A673 (cell line): ENCODE data around the gene MGLL. TPM values are rescaled to one million over a fixed set of nuclear protein-coding genes. Genes with fewer than 3 reads are reported as not detected.

Source experiments
- BruUV-seq: library from RNA; stranded (reverse); fragments of 400-500 nt; replicated peaks from 2 replicates; lab custom pipeline; 2021; lab: Mats Ljungman, UMichigan
- CTCF ChIA-PET: fragments of 300-600 bp; sonication (Branson Sonifier 250); formaldehyde crosslinking; loops from one replicate; lab custom pipeline; 2022; ENCODE audit warnings: antibody characterized with exemption; lab: Charles Lee
- POLR2A ChIA-PET: fragments of 300-600 bp; sonication (Branson Sonifier 250); formaldehyde crosslinking; loops from one replicate; lab custom pipeline; 2022; ENCODE audit warnings: antibody characterized with exemption; ENCODE audit not compliant: low non-redundant PET; lab: Charles Lee
- DNase-seq: peaks from one replicate; pipeline ENCODE4 v3.0.0-alpha.2; 2015; ENCODE audit warnings: low spot score
- H3K27ac ChIP-seq: fragments of 200-600 bp; sonication (generic); 2 replicates; pipeline ENCODE4 v1.5.1; 2016; ENCODE audit warnings: mixed run types, low read depth, mild to moderate bottlenecking, mixed read lengths, antibody characterized with exemption, low read length; ENCODE audit not compliant: poor library complexity, severe bottlenecking
- H3K27me3 ChIP-seq: fragments of 200-600 bp; sonication (generic); replicated peaks from 2 replicates; pipeline ENCODE4 v1.6.1; 2017; ENCODE audit warnings: mixed run types, low read depth, mild to moderate bottlenecking, mixed read lengths, antibody characterized with exemption, low read length; ENCODE audit not compliant: insufficient read depth, poor library complexity
- H3K36me3 ChIP-seq: fragments of 200-600 bp; sonication (generic); 2 replicates; pipeline ENCODE4 v1.6.1; 2016; ENCODE audit warnings: mixed run types, mild to moderate bottlenecking, mixed read lengths, antibody characterized with exemption, low read length; ENCODE audit not compliant: insufficient read depth, poor library complexity, severe bottlenecking
- H3K4me1 ChIP-seq: fragments of 200-600 bp; sonication (generic); 2 replicates; pipeline ENCODE4 v1.6.1; 2017; ENCODE audit warnings: mixed run types, mild to moderate bottlenecking, mixed read lengths, antibody characterized with exemption, low read length; ENCODE audit not compliant: insufficient read depth, poor library complexity, severe bottlenecking
- H3K4me3 ChIP-seq: fragments of 200-600 bp; sonication (generic); 2 replicates; pipeline ENCODE4 v1.5.1; 2016; ENCODE audit warnings: low read depth, mixed run types, mild to moderate bottlenecking, mixed read lengths, low read length; ENCODE audit not compliant: poor library complexity, severe bottlenecking
- H3K9me3 ChIP-seq: fragments of 200-600 bp; sonication (generic); 2 replicates; pipeline ENCODE4 v1.6.1; 2016; ENCODE audit warnings: mixed run types, low read depth, mild to moderate bottlenecking, mixed read lengths, antibody characterized with exemption, low read length; ENCODE audit not compliant: poor library complexity, severe bottlenecking
- CTCF ChIP-seq: fragments of 300-800, 200-600 bp; sonication (generic); conservative IDR thresholded peaks from 2 replicates; pipeline ENCODE4 v1.5.1; 2017; ENCODE audit warnings: low read depth, mild to moderate bottlenecking, antibody characterized with exemption, low read length, moderate library complexity, mixed read lengths
- EZH2 ChIP-seq: fragments of 200-600 bp; sonication (generic); IDR thresholded peaks from 2 replicates; pipeline ENCODE4 v1.6.1; 2017; ENCODE audit warnings: borderline replicate concordance, low read depth, mild to moderate bottlenecking, mixed read lengths, antibody characterized with exemption, low read length; ENCODE audit not compliant: poor library complexity, severe bottlenecking
- intact Hi-C: fragments of 100-400 bp; cut with micrococcal nuclease; formaldehyde crosslinking; loops from one replicate; pipeline ENCODE4 v1.10.0; 2022; ENCODE audit not compliant: unreplicated experiment
- total RNA-seq: library from RNA; stranded (reverse); gene quantifications from 2 replicates; pipeline ENCODE4 v1.2.3, GENCODE V29; 2021

The MGLL gene
- total RNA-seq, 1 experiment from 2014 or later: 0.39 TPM

DNA sequence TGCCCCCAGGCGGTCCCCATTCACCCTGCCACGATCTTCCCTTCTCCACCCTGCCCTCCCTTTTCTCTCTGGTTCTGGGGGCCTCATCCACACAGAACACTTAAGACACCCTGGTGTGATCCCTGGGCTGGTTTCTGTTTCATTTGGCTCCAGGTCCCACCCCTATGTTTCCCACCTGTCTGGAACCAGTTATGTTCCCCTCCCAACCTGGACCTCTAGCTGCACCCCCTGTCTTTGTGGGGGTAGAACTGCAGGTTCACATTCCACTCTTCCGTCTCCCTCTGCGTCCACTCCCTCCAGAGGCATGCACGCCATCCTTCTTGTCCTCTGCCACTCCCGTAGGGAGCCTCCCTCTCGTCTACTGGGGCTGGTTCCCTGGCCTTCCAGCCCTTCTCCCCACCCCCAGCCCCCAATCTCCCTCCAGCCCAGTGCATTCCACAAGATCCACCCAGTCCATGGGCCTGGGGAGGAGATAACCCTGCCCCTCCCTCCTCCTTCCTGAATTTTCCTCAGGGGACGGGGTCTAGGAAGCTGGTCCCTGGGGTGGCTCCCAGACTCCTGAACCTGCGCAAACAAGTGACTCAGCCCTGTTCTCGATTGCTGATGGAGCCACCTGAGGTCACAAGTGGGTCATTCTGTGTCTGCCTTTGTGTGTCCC, 75.8 kb downstream of the MGLL start:
- no peaks in the 10 kb centered on the region for H3K36me3 ChIP-seq
- no peaks in the 10 kb centered on the region for H3K9me3 ChIP-seq
- BruUV-seq: no TSS peak
- intact Hi-C loops: no loop called here
- no peak for DNase-seq
- no peak for TF ChIP-seq EZH2
- TF ChIP-seq CTCF: no peak
- CTCF ChIA-PET: no interaction called here
- H3K4me1 ChIP-seq: no peaks in the 10 kb centered on the region
- POLR2A ChIA-PET: no interaction called here
- H3K27me3 ChIP-seq: no peaks in the 10 kb centered on the region
- no peak overlapping the region for H3K27ac ChIP-seq
- H3K4me3 ChIP-seq: no peak overlapping the region

- CTCF ChIA-PET: no interaction called here
- no peaks in the 10 kb centered on the region for H3K27me3 ChIP-seq
- no peaks in the 10 kb centered on the region for H3K36me3 ChIP-seq
- POLR2A ChIA-PET: no interaction called here
- no peaks in the 10 kb centered on the region for H3K9me3 ChIP-seq
- no peaks in the 10 kb centered on the region for H3K4me1 ChIP-seq
- no TSS peak for BruUV-seq
- no peak overlapping the region for H3K27ac ChIP-seq
- TF ChIP-seq EZH2: no peak
- TF ChIP-seq CTCF: no peak
- intact Hi-C loops: no loop called here
- no peak overlapping the region for H3K4me3 ChIP-seq
- no peak for DNase-seq
Observed at GRCh38 chr3:127745656-127746399, 76.5 kb downstream of the MGLL start.

- ChIA-PET CTCF (no interaction called here), POLR2A (no interaction called here)
- no peak overlapping the region for H3K27ac ChIP-seq
- intact Hi-C loops: no loop called here
- H3K4me3 ChIP-seq: no peak overlapping the region
- DNase-seq: no peak
- no TSS peak for BruUV-seq
- H3K4me1 ChIP-seq: no peaks in the 10 kb centered on the region
- no peaks in the 10 kb centered on the region for H3K9me3 ChIP-seq
- H3K27me3 ChIP-seq: no peaks in the 10 kb centered on the region
- TF ChIP-seq EZH2 (no peak), CTCF (no peak)
- no peaks in the 10 kb centered on the region for H3K36me3 ChIP-seq
Observed at GRCh38 chr3:127744875-127745274, 77.4 kb downstream of the MGLL start.
